DMS 273 treated with DMSO at 0.1 percent for 48 hours (cell line): ENCODE results near the gene U2AF2.

ENCODE experiments used
- DNase-seq: peaks from one replicate; lab custom pipeline; 2025; lab: John Stamatoyannopoulos, UW

U2AF2 gene

GRCh38 chr19:55621673-55622231 lies 33.1 kb upstream of the U2AF2 start:
- no peak for DNase-seq

- DNase-seq = no peak
Observed at GRCh38 chr19:55622242-55622969, 32.4 kb upstream of the U2AF2 start.

GRCh38 chr19:55623130-55623529 lies 31.7 kb upstream of the U2AF2 start:
- no peak for DNase-seq

GRCh38 chr19:55623561-55623960 lies 31.3 kb upstream of the U2AF2 start:
- no peak for DNase-seq

GRCh38 chr19:55624109-55625003 lies 30.5 kb upstream of the U2AF2 start, which contains the start of gene ZNF784:
Gene ZNF784 (minus strand): TSS chr19:55624566. CDS start chr19:55624561, 5 bp downstream.
- peak; percentile 76 for DNase-seq

GRCh38 chr19:55625004-55625326 lies 29.9 kb upstream of the U2AF2 start:
- no peak for DNase-seq

- no peak for DNase-seq
Observed at GRCh38 chr19:55626350-55626749, 28.5 kb upstream of the U2AF2 start.

- DNase-seq = peak; percentile 83
Observed at GRCh38 chr19:55632463-55632834, 22.4 kb upstream of the U2AF2 start.

- DNase-seq = no peak
Observed at GRCh38 chr19:55633861-55634260, 21.0 kb upstream of the U2AF2 start.

- DNase-seq = no peak
Observed at GRCh38 chr19:55635334-55635717, 19.5 kb upstream of the U2AF2 start.

- no peak for DNase-seq
Observed at GRCh38 chr19:55635856-55636440, 18.9 kb upstream of the U2AF2 start.

GRCh38 chr19:55636723-55637122 lies 18.1 kb upstream of the U2AF2 start:
- no peak for DNase-seq

GRCh38 chr19:55637534-55637933 lies 17.3 kb upstream of the U2AF2 start:
- DNase-seq = no peak

GRCh38 chr19:55638864-55639359 lies 15.9 kb upstream of the U2AF2 start:
- DNase-seq = no peak

GRCh38 chr19:55640043-55640576 lies 14.7 kb upstream of the U2AF2 start:
- no peak for DNase-seq

GRCh38 chr19:55640577-55641425 lies 14.0 kb upstream of the U2AF2 start, which contains the start of gene ZNF580:
Gene ZNF580 (plus strand): TSS chr19:55641002. CDS start chr19:55642509, 1,507 bp downstream.
- peak; percentile 31 for DNase-seq

- no peak for DNase-seq
Observed at GRCh38 chr19:55641426-55642152, 13.2 kb upstream of the U2AF2 start.

GRCh38 chr19:55642153-55643002 lies 12.5 kb upstream of the U2AF2 start:
- peak; percentile 53 for DNase-seq
